ENCODE data around the gene CUTA.
"Not testable (repeated sequence)": the region's sequence is repeated elsewhere in the genome, so short reads cannot be mapped to it uniquely, and the experiment has no call there.

The CUTA gene

DNA sequence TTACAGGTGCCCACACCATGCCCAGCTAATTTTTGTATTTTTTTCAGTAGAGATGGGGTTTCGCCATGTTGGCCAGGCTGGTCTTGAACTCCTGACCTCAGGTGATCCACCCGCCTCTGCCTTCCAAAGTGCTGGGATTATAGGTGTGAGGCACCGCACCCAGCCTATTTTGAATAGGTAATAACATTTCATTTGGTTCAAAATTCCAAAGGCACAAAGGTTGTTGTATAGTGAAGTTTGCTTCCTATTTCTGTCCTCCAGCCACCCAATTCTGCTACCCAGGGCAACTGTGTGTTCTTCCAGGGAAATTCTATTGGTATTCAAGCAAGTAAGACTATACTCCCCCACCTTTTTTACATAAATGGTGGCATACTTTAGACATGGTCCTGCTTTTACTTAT is 19.3 kb downstream of the CUTA start:
- not testable (repeated sequence) for DNase-seq

GRCh38 chr6:33397541-33397940 is 20.4 kb downstream of the CUTA start:
- no peak for DNase-seq

- DNase-seq, result no peak
Measured at GRCh38 chr6:33392979-33393378, 24.9 kb downstream of the CUTA start.

DNA sequence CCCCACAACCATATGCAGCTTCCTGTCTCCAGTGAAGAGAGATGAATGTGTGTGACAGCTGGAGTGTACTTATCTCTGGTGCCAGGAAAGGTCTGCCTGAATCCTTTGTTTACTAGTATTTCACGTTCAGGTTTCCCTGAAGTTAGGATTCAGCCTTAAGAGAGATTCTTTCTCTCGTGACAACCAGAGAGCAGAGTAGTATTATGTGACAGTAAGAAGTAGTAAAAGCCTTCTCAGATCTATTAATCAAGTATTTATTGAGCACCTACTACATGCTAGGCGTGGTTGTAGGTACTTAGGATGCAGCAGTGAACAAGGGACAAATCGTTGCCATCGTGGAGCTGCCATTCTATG is 25.3 kb downstream of the CUTA start:
- no peak for DNase-seq

GRCh38 chr6:33391922-33392594 is 25.8 kb downstream of the CUTA start:
- DNase-seq, result no peak

- DNase-seq, result peak; percentile 98
Measured at GRCh38 chr6:33391278-33391921, 26.5 kb downstream of the CUTA start, which contains the start of gene KIFC1. Gene KIFC1 (plus strand): TSS chr6:33391823. CDS start chr6:33391986, 163 bp downstream.

DNA sequence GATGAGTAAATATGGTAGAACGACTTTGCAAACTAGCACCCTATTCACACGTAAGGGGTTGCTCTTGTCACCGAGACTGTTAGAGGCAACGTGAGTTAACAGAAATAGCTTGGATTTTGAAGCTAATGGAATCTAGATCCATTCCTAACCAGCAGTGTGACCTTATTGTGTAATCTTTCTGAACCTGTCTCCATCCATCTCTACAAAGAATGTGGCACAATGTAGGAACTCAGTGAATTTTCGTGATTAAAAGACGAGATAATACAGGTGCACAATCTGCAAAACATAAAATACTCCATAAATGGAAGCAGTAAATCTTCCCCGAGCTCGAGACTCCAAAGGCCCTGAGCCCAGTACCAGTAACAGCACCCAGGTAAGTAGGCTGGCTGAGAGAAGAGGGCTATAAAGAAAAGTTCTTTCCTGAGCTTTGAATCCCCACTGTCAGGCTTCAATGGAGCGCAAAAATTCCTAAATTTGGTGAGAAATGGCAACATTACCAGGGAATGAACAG is 27.1 kb downstream of the CUTA start:
- no peak for DNase-seq

GRCh38 chr6:33390173-33390572 is 27.7 kb downstream of the CUTA start:
- no peak for DNase-seq

DNA sequence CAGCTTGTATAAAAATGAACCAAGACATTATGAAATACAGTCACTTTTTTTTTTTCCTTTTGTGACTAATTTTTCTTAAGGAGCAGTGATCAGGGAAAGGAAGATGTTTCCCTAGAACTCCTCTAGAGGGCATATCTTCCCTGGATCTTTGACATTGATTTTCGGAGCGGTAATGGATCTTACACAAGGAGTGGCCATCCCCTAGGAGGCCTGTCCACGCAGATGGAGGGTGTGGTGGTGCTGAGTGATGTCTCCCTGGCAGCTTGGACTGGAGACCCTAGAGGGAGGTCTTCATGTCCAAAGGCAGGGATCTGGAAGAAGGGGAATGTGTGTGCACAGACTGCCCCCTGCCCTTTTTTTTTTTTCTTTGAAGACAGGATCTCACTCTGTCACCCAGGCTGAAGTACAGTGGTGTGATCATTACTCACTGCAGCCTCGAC is 33.3 kb downstream of the CUTA start:
- DNase-seq, result no peak

GRCh38 chr6:33383427-33384185 is 34.3 kb downstream of the CUTA start:
- no peak for DNase-seq

- no peak for DNase-seq
Measured at GRCh38 chr6:33380272-33380981, 37.5 kb downstream of the CUTA start.

- DNase-seq, result not testable (repeated sequence)
Measured at GRCh38 chr6:33379184-33379583, 38.7 kb downstream of the CUTA start.

DNA sequence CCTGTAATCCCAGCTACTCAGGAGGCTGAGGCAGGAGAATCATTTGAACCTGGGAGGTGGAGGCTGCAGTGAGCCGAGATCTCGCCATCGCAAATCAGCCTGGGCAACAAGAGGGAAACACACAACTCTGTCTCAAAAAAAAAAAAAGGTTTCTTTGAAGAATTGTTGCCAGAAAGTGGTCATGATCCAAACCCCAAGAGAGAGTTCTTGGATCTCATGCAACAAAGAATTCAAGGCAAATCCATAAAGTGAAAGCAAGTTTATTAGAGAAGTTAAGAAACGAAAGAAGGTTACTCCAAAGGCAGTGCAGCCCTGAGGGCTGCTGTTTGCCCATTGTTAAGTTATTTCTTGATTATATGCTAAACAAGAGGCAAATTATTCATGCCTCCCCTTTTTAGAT is 40.7 kb downstream of the CUTA start:
- DNase-seq, result no peak

GRCh38 chr6:33375143-33375671 is 42.7 kb downstream of the CUTA start:
- no peak for DNase-seq

GRCh38 chr6:33373960-33374910 is 43.7 kb downstream of the CUTA start:
- no peak for DNase-seq

DNA sequence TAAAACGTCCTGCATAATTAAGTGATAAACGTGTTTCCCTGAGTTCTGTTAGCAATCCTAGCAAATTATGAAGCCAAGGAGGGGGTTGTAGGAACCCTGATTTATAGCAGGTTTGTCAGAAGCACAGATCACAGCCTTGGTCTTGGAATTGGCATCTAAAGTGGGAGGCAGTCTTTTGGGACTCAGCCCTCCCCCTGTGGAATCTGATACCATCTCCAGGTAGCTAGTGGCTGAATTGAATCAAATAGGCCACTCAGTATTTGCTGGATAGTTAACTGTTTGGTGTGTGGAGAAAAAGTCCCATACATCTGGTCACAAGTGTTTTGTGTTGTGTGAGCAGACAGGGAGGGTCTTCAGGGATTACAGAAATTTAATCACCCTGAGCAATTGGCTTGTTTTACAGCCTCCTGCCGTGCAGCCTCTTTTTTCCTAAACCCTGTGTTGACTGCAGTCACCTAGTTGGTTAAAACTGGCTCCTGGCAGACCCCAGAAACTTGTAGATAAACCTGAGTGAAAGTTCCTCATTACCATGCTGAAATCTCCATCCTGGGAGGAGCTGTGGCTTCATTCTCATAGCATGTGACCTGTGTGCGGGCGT is 45.3 kb downstream of the CUTA start:
- DNase-seq, result no peak

- DNase-seq, result not testable (repeated sequence)
Measured at GRCh38 chr6:33371901-33372300, 46.0 kb downstream of the CUTA start.

- not testable (repeated sequence) for DNase-seq
Measured at GRCh38 chr6:33367715-33368025, 50.2 kb downstream of the CUTA start.

GRCh38 chr6:33367009-33367714 is 50.7 kb downstream of the CUTA start:
- DNase-seq, result no peak

Data from NCI-H1048 (cell line).